Activated CD4-positive, alpha-beta memory T cell treated with anti-CD3 and anti-CD28 coated beads, Interleukin-2, amount 10 ng/mL, durations not matched to agents 7 days and 5 days (primary cell): Measurements from ENCODE around the gene TRRAP. TPM values are rescaled to one million over a fixed set of nuclear protein-coding genes. Genes with fewer than 3 reads are reported as not detected.
"Not testable (repeated sequence)": the region's sequence is repeated elsewhere in the genome, so short reads cannot be mapped to it uniquely, and the experiment has no call there.

Experiments used
- CTCF ChIA-PET: fragments of 350-600 bp; sonication (Branson Sonifier 250); formaldehyde crosslinking; loops from one replicate; lab custom pipeline; 2021; ENCODE audit warnings: antibody characterized with exemption, inconsistent platforms; lab: Charles Lee
- POLR2A ChIA-PET: fragments of 350-600 bp; sonication (Branson Sonifier 250); formaldehyde crosslinking; loops from one replicate; lab custom pipeline; 2021; ENCODE audit warnings: antibody characterized with exemption; lab: Charles Lee
- DNase-seq: peaks from one replicate; pipeline ENCODE4 v3.0.0-alpha.2; 2020
- H3K27ac Mint-ChIP-seq: one replicate; pipeline ENCODE4 v1.8.0; 2021; ENCODE audit warnings: mild to moderate bottlenecking, mixed read lengths
- H3K27me3 Mint-ChIP-seq: one replicate; pipeline ENCODE4 v1.8.0; 2021; ENCODE audit warnings: mixed read lengths
- H3K36me3 Mint-ChIP-seq: one replicate; pipeline ENCODE4 v1.8.0; 2021; ENCODE audit warnings: low read depth, mixed read lengths
- H3K4me1 Mint-ChIP-seq: one replicate; pipeline ENCODE4 v1.8.0; 2021; ENCODE audit warnings: mixed read lengths
- H3K4me3 Mint-ChIP-seq: one replicate; pipeline ENCODE4 v1.8.0; 2021; ENCODE audit warnings: mild to moderate bottlenecking, mixed read lengths
- H3K9me3 Mint-ChIP-seq: one replicate; pipeline ENCODE4 v1.8.0; 2021; ENCODE audit warnings: mixed read lengths
- total RNA-seq, 2 experiments: library from RNA; stranded (reverse); gene quantifications; one replicate each; pipeline ENCODE4 v1.2.3, GENCODE V29; 2021

TRRAP gene
- total RNA-seq, 2 experiments from 2014 or later = 47.8 to 54.3 TPM

GRCh38 chr7:99038086-99038855 is 159.9 kb downstream of the TRRAP start:
- DNase-seq = no peak
- ChIA-PET CTCF (interaction anchor here (0.9 to 2.3 kb wide), 2 partner anchors 273 to 275 kb away, joined by 3 to 7 read pairs; no protein-coding TSS in a partner anchor), POLR2A (no interaction called here)
- H3K4me1 Mint-ChIP-seq = no peaks in the 10 kb centered on the region
- no peaks in the 10 kb centered on the region for H3K9me3 Mint-ChIP-seq
- peaks cover 71% of the 10 kb centered on the region for H3K36me3 Mint-ChIP-seq
- H3K27me3 Mint-ChIP-seq = no peaks in the 10 kb centered on the region
- no peak overlapping the region for H3K4me3 Mint-ChIP-seq
- H3K27ac Mint-ChIP-seq = no peak overlapping the region

GRCh38 chr7:99039384-99039891 is 161.1 kb downstream of the TRRAP start:
- no peak for DNase-seq
- Mint-ChIP-seq H3K27ac (no peak overlapping the region), H3K4me1 (no peaks in the 10 kb centered on the region), H3K36me3 (peaks cover 74% of the 10 kb centered on the region), H3K4me3 (no peak overlapping the region), H3K27me3 (no peaks in the 10 kb centered on the region), H3K9me3 (no peaks in the 10 kb centered on the region)
- ChIA-PET CTCF (interaction anchor here (2.3 kb wide), 1 partner anchor 272 kb away, joined by 7 read pairs; no protein-coding TSS in a partner anchor), POLR2A (no interaction called here)

- no peak overlapping the region for H3K4me3 Mint-ChIP-seq
- ChIA-PET CTCF (interaction anchor here (0.5 to 2.3 kb wide), 6 partner anchors 10 to 273 kb away, joined by 3 to 7 read pairs (median 4); no protein-coding TSS in a partner anchor), POLR2A (no interaction called here)
- no peaks in the 10 kb centered on the region for H3K4me1 Mint-ChIP-seq
- peak; percentile 58 for DNase-seq
- H3K27ac Mint-ChIP-seq = no peak overlapping the region
- H3K36me3 Mint-ChIP-seq = peaks cover 70% of the 10 kb centered on the region
- no peaks in the 10 kb centered on the region for H3K27me3 Mint-ChIP-seq
- no peaks in the 10 kb centered on the region for H3K9me3 Mint-ChIP-seq
Measured at GRCh38 chr7:99040104-99040958, 162.0 kb downstream of the TRRAP start.

DNA sequence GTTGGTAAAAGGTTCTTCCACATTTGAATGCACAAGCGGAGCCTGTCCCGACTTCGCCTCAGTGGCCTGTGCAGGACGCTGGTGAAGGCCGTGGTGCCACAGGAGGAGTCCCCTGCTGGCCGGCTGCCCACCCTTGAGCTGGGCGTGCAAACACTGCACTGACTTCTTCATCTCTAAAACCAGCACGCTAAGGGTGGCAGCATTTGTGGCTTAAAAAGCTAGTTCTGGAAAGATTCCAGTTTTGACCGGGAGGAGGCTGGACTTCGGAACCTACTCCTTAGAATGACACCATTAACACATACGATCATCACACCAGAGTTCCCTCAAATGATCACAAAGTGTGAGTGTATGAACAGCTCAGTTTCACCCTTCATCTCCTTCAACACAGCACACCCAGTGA is 163.2 kb downstream of the TRRAP start:
- Mint-ChIP-seq H3K9me3 (no peaks in the 10 kb centered on the region), H3K36me3 (peaks cover 66% of the 10 kb centered on the region), H3K27me3 (no peaks in the 10 kb centered on the region), H3K27ac (no peak overlapping the region), H3K4me1 (no peaks in the 10 kb centered on the region), H3K4me3 (no peak overlapping the region)
- CTCF ChIA-PET = interaction anchor here (0.8 kb wide), 1 partner anchor 272 kb away, joined by 4 read pairs; no protein-coding TSS in a partner anchor
- no peak for DNase-seq
- POLR2A ChIA-PET = no interaction called here

GRCh38 chr7:99042957-99043356 is 164.6 kb downstream of the TRRAP start:
- POLR2A ChIA-PET = no interaction called here
- Mint-ChIP-seq H3K27ac (no peak overlapping the region), H3K36me3 (peaks cover 58% of the 10 kb centered on the region), H3K27me3 (no peaks in the 10 kb centered on the region), H3K9me3 (no peaks in the 10 kb centered on the region), H3K4me1 (no peaks in the 10 kb centered on the region), H3K4me3 (no peak overlapping the region)
- DNase-seq = no peak
- CTCF ChIA-PET = no interaction called here

GRCh38 chr7:99044858-99045257 is 166.5 kb downstream of the TRRAP start:
- H3K4me3 Mint-ChIP-seq, H3K4me1 Mint-ChIP-seq, H3K27me3 Mint-ChIP-seq, H3K27ac Mint-ChIP-seq, POLR2A ChIA-PET, DNase-seq, H3K9me3 Mint-ChIP-seq: not testable (repeated sequence)
- CTCF ChIA-PET = interaction anchor here (1.0 kb wide), 1 partner anchor 268 kb away, joined by 3 read pairs; no protein-coding TSS in a partner anchor
- peaks cover 60% of the 10 kb centered on the region for H3K36me3 Mint-ChIP-seq

GRCh38 chr7:99046262-99046661 is 167.9 kb downstream of the TRRAP start:
- H3K9me3 Mint-ChIP-seq, H3K27me3 Mint-ChIP-seq, H3K4me1 Mint-ChIP-seq, POLR2A ChIA-PET, DNase-seq, H3K4me3 Mint-ChIP-seq, H3K27ac Mint-ChIP-seq, CTCF ChIA-PET: not testable (repeated sequence)
- peaks cover 57% of the 10 kb centered on the region for H3K36me3 Mint-ChIP-seq

GRCh38 chr7:99046722-99047121 is 168.4 kb downstream of the TRRAP start:
- H3K4me3 Mint-ChIP-seq = no peak overlapping the region
- no peak overlapping the region for H3K27ac Mint-ChIP-seq
- CTCF ChIA-PET = no interaction called here
- POLR2A ChIA-PET = no interaction called here
- H3K27me3 Mint-ChIP-seq = no peaks in the 10 kb centered on the region
- H3K36me3 Mint-ChIP-seq = peaks cover 57% of the 10 kb centered on the region
- no peak for DNase-seq
- no peaks in the 10 kb centered on the region for H3K4me1 Mint-ChIP-seq
- no peaks in the 10 kb centered on the region for H3K9me3 Mint-ChIP-seq

GRCh38 chr7:99047526-99048077 is 169.3 kb downstream of the TRRAP start:
- POLR2A ChIA-PET = no interaction called here
- no peak overlapping the region for H3K4me3 Mint-ChIP-seq
- peaks cover 60% of the 10 kb centered on the region for H3K36me3 Mint-ChIP-seq
- no peaks in the 10 kb centered on the region for H3K27me3 Mint-ChIP-seq
- no peak for DNase-seq
- H3K4me1 Mint-ChIP-seq = no peaks in the 10 kb centered on the region
- no peak overlapping the region for H3K27ac Mint-ChIP-seq
- CTCF ChIA-PET = no interaction called here
- H3K9me3 Mint-ChIP-seq = no peaks in the 10 kb centered on the region

GRCh38 chr7:99050971-99051370 is 172.6 kb downstream of the TRRAP start:
- DNase-seq = no peak
- no peaks in the 10 kb centered on the region for H3K4me1 Mint-ChIP-seq
- H3K9me3 Mint-ChIP-seq = no peaks in the 10 kb centered on the region
- no peak overlapping the region for H3K4me3 Mint-ChIP-seq
- ChIA-PET CTCF (no interaction called here), POLR2A (no interaction called here)
- H3K36me3 Mint-ChIP-seq = peaks cover 51% of the 10 kb centered on the region
- H3K27ac Mint-ChIP-seq = no peak overlapping the region
- H3K27me3 Mint-ChIP-seq = no peaks in the 10 kb centered on the region

- H3K9me3 Mint-ChIP-seq = no peaks in the 10 kb centered on the region
- no peak overlapping the region for H3K27ac Mint-ChIP-seq
- no peaks in the 10 kb centered on the region for H3K4me1 Mint-ChIP-seq
Measured at GRCh38 chr7:99054781-99055180, 176.4 kb downstream of the TRRAP start.

DNA sequence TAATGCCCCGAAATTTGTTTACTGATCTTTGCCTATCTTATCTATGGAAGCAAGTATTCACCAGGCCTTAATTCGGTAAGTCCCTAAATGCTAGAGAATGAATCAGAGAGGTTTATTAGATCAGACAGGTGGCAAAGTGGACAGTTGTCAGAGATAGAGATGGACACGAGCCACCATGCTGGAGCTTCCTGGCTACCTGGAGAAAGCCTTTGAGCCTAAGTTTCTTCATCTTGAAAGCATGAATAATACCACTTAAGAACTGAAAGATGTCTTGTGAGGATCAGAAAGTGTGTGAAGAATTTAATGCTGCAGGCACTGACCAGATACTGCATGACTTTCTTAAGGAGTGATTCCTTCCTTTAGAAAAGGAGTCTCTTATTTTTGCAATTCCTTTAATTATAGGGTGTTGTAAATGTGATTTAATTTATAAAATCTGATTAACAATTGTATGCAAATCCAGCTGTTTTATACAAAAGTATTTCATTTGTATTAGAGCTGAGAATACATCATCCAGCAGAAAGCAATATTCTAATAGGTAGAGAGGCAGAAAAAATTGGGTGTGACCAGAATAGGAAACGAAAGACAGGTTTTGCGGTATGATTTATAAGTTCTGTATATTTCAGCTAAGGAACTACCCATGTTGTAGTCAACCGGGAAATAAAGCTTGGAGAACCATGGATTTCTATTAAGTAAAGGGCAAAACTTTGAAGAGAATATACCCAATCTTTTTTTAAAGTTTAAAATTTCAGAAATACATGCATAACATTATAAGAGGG is 182.9 kb downstream of the TRRAP start:
- no peaks in the 10 kb centered on the region for H3K27me3 Mint-ChIP-seq

More at GRCh38 chr7:99054781-99055180, 176.4 kb downstream of the TRRAP start:
- Mint-ChIP-seq H3K27me3 (no peaks in the 10 kb centered on the region), H3K36me3 (peaks cover 42% of the 10 kb centered on the region), H3K4me3 (no peak overlapping the region)
- ChIA-PET CTCF (no interaction called here), POLR2A (no interaction called here)
- DNase-seq = no peak

More for the DNA sequence above, 182.9 kb downstream of the TRRAP start:
- Mint-ChIP-seq H3K36me3 (peaks cover 14% of the 10 kb centered on the region), H3K9me3 (no peaks in the 10 kb centered on the region), H3K4me3 (no peak overlapping the region), H3K27ac (no peak overlapping the region), H3K4me1 (peaks cover 7% of the 10 kb centered on the region)
- DNase-seq = no peak
- POLR2A ChIA-PET = interaction anchor here (0.6 kb wide), 1 partner anchor 870 kb away, joined by 3 read pairs; no protein-coding TSS in a partner anchor
- CTCF ChIA-PET = no interaction called here
